HAP-1 (cell line): ENCODE results near the gene CLIC4.
A peak's percentile ranks its signal among the peaks of the same experiment; 100 is the strongest.
"Not testable (repeated sequence)": the region's sequence is repeated elsewhere in the genome, so short reads cannot be mapped to it uniquely, and the experiment has no call there.

Experiments
- DNase-seq, 2 experiments: peaks; one replicate each; pipeline ENCODE4 v3.0.0-alpha.2; 2016 to 2020; ENCODE audit warnings: low spot score in 2 of 2
- H3K27me3 ChIP-seq: fragments of 250-450 bp; sonication (Bioruptor Pico); 2 replicates; pipeline ENCODE4 v1.5.1; 2020; ENCODE audit warnings: low read depth, mild to moderate bottlenecking, moderate library complexity
- H3K36me3 ChIP-seq: fragments of 250-450 bp; sonication (Bioruptor Pico); replicated peaks from 2 replicates; pipeline ENCODE4 v1.5.1; 2020; ENCODE audit warnings: mild to moderate bottlenecking
- H3K4me1 ChIP-seq: fragments of 250-450 bp; sonication (Bioruptor Pico); 2 replicates; pipeline ENCODE4 v1.5.1; 2020; ENCODE audit warnings: mild to moderate bottlenecking
- H3K4me3 ChIP-seq: fragments of 250-450 bp; sonication (Bioruptor Pico); 2 replicates; pipeline ENCODE4 v1.5.1; 2020; ENCODE audit warnings: mild to moderate bottlenecking, moderate library complexity
- H3K9me3 ChIP-seq: fragments of 250-450 bp; sonication (Bioruptor Pico); 2 replicates; pipeline ENCODE4 v1.5.1; 2020; ENCODE audit warnings: mild to moderate bottlenecking, moderate library complexity
- in situ Hi-C: fragments of 300-500 bp; cut with MboI; formaldehyde crosslinking; loops from 3 replicates; pipeline ENCODE4 v1.14.3; 2020; ENCODE audit warnings: low sequenced_read_pairs, inconsistent platforms, mixed read lengths

Gene CLIC4

GRCh38 chr1:24765308-24765988 is 20.2 kb downstream of the CLIC4 start:
- no peaks in the 10 kb centered on the region for H3K36me3 ChIP-seq
- peak in 1 of 2 experiments; percentile 42 for DNase-seq
- H3K27me3 ChIP-seq: no peaks in the 10 kb centered on the region
- no peaks in the 10 kb centered on the region; the same call in 1 of the 2 replicates for H3K9me3 ChIP-seq
- in situ Hi-C loops: no loop called here
- H3K4me3 ChIP-seq: no peak overlapping the region
- H3K4me1 ChIP-seq: peaks cover 47% of the 10 kb centered on the region

DNA sequence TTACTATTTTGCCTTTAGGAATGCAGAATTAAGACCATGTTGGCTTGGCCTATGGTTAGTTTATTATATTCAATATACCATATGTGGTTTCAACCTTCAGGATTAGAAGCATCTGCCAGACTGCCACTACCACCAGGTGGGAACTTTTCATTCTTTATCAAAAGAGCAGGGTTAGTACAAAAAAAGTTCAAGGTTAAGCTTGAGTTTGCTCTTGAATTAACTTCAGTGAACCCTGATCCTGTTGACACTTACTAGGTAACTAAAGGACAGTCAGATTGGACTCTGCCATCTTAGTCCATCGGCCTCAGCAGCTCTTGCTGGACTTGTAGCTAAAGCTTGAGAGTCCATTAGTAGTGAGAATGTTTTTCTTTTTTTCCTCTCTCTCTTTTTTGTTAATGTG is 22.1 kb downstream of the CLIC4 start:
- Histone ChIP-seq H3K4me3 (no peak overlapping the region), H3K36me3 (no peaks in the 10 kb centered on the region), H3K4me1 (peaks cover 53% of the 10 kb centered on the region), H3K9me3 (no peaks in the 10 kb centered on the region), H3K27me3 (no peaks in the 10 kb centered on the region)
- in situ Hi-C loops: no loop called here
- DNase-seq: no peak

DNA sequence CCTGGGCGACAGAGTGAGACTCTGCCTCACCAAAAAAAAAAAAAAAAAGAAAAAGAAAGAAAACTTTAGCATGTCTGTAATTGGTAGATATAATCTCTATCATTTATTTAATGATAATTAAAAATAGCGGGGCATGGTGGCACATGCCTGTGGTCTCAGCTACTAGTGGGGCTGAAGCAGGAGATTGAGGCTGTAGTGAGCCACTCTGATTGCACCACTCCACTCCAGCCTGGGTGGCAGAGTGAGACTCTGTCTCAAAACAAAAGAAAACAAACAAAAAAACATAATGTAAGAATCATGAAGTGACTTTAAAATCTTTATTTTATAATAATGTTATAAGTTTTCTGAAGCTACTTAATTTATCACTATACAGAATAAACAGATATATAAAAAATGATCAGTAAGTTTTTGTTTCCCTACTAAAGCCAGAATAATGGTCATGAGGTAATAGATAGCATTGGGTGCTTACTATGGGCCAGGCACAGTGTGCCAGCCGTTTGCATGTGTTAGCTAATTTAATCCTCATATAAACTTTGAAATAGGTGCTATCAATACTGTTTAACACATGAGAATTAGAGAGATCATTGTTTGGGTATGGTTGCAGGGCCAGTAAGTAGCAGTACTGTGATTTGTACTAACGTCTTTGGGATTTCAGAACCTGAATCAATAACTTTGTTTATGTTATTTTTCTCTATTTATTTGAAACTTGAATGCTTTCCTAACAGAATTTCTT is 23.8 kb downstream of the CLIC4 start:
- in situ Hi-C loops: no loop called here
- no peak for DNase-seq
- H3K9me3 ChIP-seq: no peaks in the 10 kb centered on the region
- H3K4me3 ChIP-seq: no peak overlapping the region
- no peaks in the 10 kb centered on the region for H3K36me3 ChIP-seq
- H3K4me1 ChIP-seq: peaks cover 36% of the 10 kb centered on the region
- no peaks in the 10 kb centered on the region for H3K27me3 ChIP-seq

GRCh38 chr1:24769656-24770651 is 24.7 kb downstream of the CLIC4 start:
- in situ Hi-C loops: no loop called here
- Histone ChIP-seq H3K4me1 (peaks cover 32% of the 10 kb centered on the region), H3K36me3 (no peaks in the 10 kb centered on the region), H3K4me3 (no peak overlapping the region), H3K9me3 (no peaks in the 10 kb centered on the region), H3K27me3 (no peaks in the 10 kb centered on the region)
- DNase-seq: no peak

- no peaks in the 10 kb centered on the region for H3K9me3 ChIP-seq
- in situ Hi-C loops: no loop called here
- DNase-seq: no peak
- H3K36me3 ChIP-seq: no peaks in the 10 kb centered on the region
- peaks cover 30% of the 10 kb centered on the region for H3K4me1 ChIP-seq
- no peaks in the 10 kb centered on the region for H3K27me3 ChIP-seq
- H3K4me3 ChIP-seq: no peak overlapping the region
Measured at GRCh38 chr1:24770881-24771280, 25.6 kb downstream of the CLIC4 start.

DNA sequence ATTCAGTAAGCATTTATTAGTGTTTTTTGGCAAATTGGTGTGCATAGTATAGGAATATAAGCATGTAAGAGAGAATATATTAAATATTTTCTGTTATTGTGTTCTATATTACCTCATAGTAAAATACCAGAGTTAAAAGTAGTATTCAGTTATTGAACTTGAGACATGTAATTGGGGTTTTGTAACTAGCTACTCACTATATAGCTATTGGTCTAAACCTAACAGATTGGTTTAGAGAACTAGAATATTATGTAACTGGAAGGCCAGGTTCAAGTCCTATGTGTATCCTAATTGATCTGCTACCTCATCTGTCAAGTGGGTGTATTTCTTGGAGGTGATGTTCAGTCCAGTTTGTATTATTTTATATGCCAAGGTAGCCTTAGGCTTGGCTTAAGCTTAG is 26.3 kb downstream of the CLIC4 start:
- Histone ChIP-seq H3K27me3 (no peaks in the 10 kb centered on the region), H3K4me3 (no peak overlapping the region), H3K36me3 (no peaks in the 10 kb centered on the region), H3K9me3 (no peaks in the 10 kb centered on the region), H3K4me1 (peaks cover 37% of the 10 kb centered on the region)
- in situ Hi-C loops: no loop called here
- no peak for DNase-seq

DNA sequence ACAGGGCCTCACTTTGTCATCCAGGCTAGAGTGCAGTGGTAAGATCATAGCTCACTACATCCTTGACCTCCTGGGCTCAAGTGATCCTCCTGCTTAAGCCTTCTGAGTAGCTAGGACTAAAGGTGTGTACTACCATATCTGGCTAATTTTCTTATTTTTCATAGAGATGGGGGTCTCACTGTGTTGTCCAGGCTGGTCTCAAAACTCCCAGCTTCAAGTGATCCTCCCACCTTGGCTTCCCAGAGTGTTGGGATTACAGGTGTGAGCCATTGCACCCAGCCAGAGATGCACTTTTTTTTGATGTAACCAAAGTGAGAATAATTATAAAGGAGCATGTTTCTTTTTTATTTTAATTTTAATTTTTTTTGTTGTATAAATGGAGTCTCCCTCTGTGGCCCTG is 28.4 kb downstream of the CLIC4 start:
- DNase-seq: no peak
- Histone ChIP-seq H3K4me3 (no peak overlapping the region), H3K9me3 (no peaks in the 10 kb centered on the region), H3K27me3 (no peaks in the 10 kb centered on the region), H3K36me3 (no peaks in the 10 kb centered on the region), H3K4me1 (peaks cover 56% of the 10 kb centered on the region)
- in situ Hi-C loops: no loop called here

GRCh38 chr1:24775348-24775747 is 30.1 kb downstream of the CLIC4 start:
- H3K36me3 ChIP-seq: no peaks in the 10 kb centered on the region
- H3K27me3 ChIP-seq: no peaks in the 10 kb centered on the region
- in situ Hi-C loops: no loop called here
- H3K4me1 ChIP-seq: peaks cover 53% of the 10 kb centered on the region
- H3K4me3 ChIP-seq: no peak overlapping the region
- DNase-seq: no peak
- no peaks in the 10 kb centered on the region for H3K9me3 ChIP-seq

- H3K9me3 ChIP-seq: no peaks in the 10 kb centered on the region
- DNase-seq: no peak
- H3K27me3 ChIP-seq: no peaks in the 10 kb centered on the region
- peaks cover 47% of the 10 kb centered on the region for H3K4me1 ChIP-seq
- in situ Hi-C loops: no loop called here
- H3K36me3 ChIP-seq: no peaks in the 10 kb centered on the region
- no peak overlapping the region; the same call in 1 of the 2 replicates for H3K4me3 ChIP-seq
Measured at GRCh38 chr1:24775916-24776315, 30.7 kb downstream of the CLIC4 start.

DNA sequence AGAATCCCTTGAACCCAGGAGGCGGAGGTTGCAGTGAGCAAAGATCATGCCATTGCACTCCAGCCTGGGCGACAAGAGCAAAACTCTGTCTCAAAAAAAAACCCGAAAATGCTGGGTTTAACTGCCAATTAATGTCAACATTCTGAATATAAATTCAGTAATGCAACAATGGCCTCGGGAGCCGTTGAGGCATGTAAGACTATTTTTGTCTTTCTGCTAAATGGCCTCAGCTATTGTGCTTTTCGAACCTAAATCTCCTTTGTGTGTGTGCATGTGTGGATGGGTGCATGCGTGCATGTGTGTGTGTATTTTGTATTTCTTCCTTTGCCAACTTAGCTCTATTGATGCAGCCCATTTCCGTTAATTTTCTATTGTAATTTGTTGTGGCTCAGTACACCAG is 31.6 kb downstream of the CLIC4 start:
- in situ Hi-C loops: no loop called here

DNA sequence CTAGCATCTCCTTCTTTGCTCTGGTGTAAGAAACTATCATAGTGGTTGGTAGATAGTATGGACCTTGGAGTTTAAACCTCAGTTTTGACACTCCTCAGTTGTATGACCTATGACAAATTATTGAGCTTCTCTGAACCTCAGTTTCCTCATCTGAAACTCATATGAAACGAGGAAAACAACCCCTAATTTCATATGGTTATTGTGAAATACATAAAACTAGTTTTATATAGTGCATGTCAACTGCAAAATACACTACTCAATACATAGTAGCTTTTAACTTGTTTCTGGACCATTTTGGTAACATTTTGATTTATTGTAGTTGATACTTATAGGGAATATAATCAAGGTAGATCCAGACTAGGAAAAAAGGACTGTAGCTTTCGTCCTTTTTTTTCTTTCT is 32.9 kb downstream of the CLIC4 start:
- H3K4me3 ChIP-seq: no peak overlapping the region
- H3K9me3 ChIP-seq: no peaks in the 10 kb centered on the region
- DNase-seq: no peak
- H3K36me3 ChIP-seq: no peaks in the 10 kb centered on the region
- H3K4me1 ChIP-seq: peaks cover 43% of the 10 kb centered on the region
- H3K27me3 ChIP-seq: no peaks in the 10 kb centered on the region
- in situ Hi-C loops: no loop called here

More for the DNA sequence above, 31.6 kb downstream of the CLIC4 start:
- Histone ChIP-seq H3K36me3 (no peaks in the 10 kb centered on the region), H3K4me1 (peaks cover 43% of the 10 kb centered on the region), H3K4me3 (no peak overlapping the region), H3K27me3 (no peaks in the 10 kb centered on the region), H3K9me3 (no peaks in the 10 kb centered on the region)
- peak; percentile 53 to 58 for DNase-seq

GRCh38 chr1:24779199-24779598 is 34.0 kb downstream of the CLIC4 start:
- H3K9me3 ChIP-seq, H3K27me3 ChIP-seq, H3K36me3 ChIP-seq, H3K4me3 ChIP-seq, in situ Hi-C loops: not testable (repeated sequence)
- peaks cover 43% of the 10 kb centered on the region for H3K4me1 ChIP-seq
- peak in 1 of 2 experiments; percentile 17 for DNase-seq

DNA sequence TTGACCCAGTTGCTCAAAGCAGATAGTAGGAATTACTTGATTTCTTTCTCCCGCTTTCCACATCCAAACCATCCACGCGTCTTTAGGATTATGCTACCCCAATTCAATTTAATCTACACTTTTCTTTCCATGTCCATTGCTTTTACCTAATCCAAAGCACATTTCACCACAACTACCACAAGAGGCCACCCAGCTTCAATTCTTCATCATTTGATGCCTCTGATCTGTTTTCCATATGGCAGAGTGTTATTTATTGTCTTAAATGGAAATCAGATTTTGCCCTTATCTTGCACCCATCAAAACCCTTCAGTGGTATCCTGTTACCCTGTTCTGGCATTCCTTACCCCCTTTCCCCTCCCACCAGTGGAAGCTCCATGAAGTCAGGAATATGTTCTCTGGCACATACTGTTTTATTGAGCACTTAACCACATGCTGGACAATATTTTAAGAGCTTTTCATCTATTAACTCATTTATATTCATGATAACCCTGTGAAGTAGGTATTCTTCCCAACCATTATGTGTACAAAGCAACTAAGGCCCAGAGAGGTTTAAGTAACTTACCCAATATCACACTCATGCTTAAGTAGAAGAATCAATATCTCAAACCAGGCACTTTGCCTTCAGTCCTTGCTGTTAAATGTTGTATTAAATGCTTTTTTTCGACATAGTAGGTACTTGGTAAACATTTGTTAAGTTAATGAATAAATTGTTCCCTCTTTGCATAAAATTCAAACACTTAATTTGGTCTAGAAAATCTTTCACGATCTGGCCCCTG is 34.6 kb downstream of the CLIC4 start:
- no peak for DNase-seq
- H3K4me1 ChIP-seq: peaks cover 38% of the 10 kb centered on the region
- H3K27me3 ChIP-seq: no peaks in the 10 kb centered on the region
- H3K36me3 ChIP-seq: no peaks in the 10 kb centered on the region
- in situ Hi-C loops: no loop called here
- no peaks in the 10 kb centered on the region for H3K9me3 ChIP-seq
- no peak overlapping the region for H3K4me3 ChIP-seq
